GM12801 (cell line): ENCODE results near the gene SLC25A21.

Experiments
- CTCF ChIP-seq: IDR thresholded peaks from one replicate; pipeline ENCODE4 v1.5.1; 2011; ENCODE audit warnings: control low read depth; ENCODE audit not compliant: insufficient read length; ENCODE audit errors: extremely low read depth

SLC25A21 gene

GRCh38 chr14:36751920-36752319 is 420.5 kb downstream of the SLC25A21 start:
- TF ChIP-seq CTCF, result no peak

GRCh38 chr14:36751106-36751505 is 421.3 kb downstream of the SLC25A21 start:
- no peak for TF ChIP-seq CTCF

GRCh38 chr14:36750244-36750643 is 422.2 kb downstream of the SLC25A21 start:
- TF ChIP-seq CTCF, result no peak

GRCh38 chr14:36748610-36749213 is 423.7 kb downstream of the SLC25A21 start:
- TF ChIP-seq CTCF, result no peak

- no peak for TF ChIP-seq CTCF
Observed at GRCh38 chr14:36747411-36748184, 424.8 kb downstream of the SLC25A21 start.

- no peak for TF ChIP-seq CTCF
Observed at GRCh38 chr14:36746872-36747271, 425.5 kb downstream of the SLC25A21 start.

GRCh38 chr14:36741858-36742257 is 430.5 kb downstream of the SLC25A21 start:
- no peak for TF ChIP-seq CTCF
